T-helper 1 cell treated with Interleukin-12 subunit alpha and Interleukin-12 subunit beta and Interleukin-4 antibody, amounts not matched to agents 30 ng/mL and 1 ng/mL, for 36 hours (primary cell): Measurements from ENCODE around the gene ANKRD24. TPM values are rescaled to one million over a fixed set of nuclear protein-coding genes. Genes with fewer than 3 reads are reported as not detected.
"Not testable (repeated sequence)": the region's sequence is repeated elsewhere in the genome, so short reads cannot be mapped to it uniquely, and the experiment has no call there.

ENCODE experiments used
- intact Hi-C: fragments of 100-400 bp; cut with micrococcal nuclease; formaldehyde crosslinking; loops from one replicate; pipeline ENCODE4 v1.15.1; 2024
- total RNA-seq: library from RNA; stranded (reverse); gene quantifications from 2 replicates; pipeline ENCODE4 v1.2.3, GENCODE V29; 2022

Gene ANKRD24
- 0.63 and 0.69 TPM in 2 replicates for total RNA-seq

DNA sequence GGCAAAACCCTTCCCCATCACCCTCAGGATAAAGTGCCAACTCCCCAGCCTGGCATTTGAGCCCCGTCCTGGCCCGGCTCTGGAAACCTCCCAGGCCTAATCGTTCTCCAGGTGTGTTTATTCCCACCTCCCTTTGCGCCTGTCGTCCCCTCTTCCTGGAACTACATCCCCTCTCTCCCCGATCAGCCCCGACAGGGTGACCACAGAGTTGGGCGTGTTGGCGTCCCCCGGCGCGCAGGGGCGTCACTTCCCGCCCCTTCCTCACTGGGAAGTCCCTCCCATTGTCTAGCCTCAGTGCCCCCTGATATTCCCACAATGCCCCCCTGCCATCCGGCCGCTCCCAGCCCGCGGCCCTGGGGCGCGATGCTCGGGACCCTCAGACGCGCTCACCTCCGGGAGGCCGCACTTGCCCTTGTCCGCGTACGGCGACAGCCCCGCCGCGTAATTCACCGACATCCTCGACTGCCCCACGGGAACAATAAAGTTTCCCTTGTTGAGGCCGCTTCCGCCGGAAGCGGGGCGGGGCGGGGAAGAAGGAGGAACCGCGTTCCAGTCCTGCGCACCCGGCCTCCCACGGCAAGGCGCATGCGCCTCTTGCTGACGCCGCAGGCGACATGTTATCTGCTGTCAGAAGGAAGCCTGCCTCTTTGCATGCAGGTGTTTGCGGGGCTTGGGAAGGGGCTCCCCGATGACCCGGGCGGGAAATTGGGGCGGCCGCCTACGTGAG lies at the start of gene ANKRD24, which contains the start of gene SIRT6:
Gene ANKRD24 (plus strand): TSS at position 606 of the 727 bp plus-strand sequence. CDS start 3,737 bp downstream, outside the sequence.
Gene SIRT6 (minus strand): TSS at position 480 of the 727 bp plus-strand sequence. CDS start 24 bp downstream, at position 456.
- intact Hi-C loops, result loop anchor here (1.0 to 5.0 kb wide), 8 partner anchors 58 to 747 kb away; partner anchors contain the start of genes CHAF1A, FEM1A, MAP2K2 and SH3GL1

DNA sequence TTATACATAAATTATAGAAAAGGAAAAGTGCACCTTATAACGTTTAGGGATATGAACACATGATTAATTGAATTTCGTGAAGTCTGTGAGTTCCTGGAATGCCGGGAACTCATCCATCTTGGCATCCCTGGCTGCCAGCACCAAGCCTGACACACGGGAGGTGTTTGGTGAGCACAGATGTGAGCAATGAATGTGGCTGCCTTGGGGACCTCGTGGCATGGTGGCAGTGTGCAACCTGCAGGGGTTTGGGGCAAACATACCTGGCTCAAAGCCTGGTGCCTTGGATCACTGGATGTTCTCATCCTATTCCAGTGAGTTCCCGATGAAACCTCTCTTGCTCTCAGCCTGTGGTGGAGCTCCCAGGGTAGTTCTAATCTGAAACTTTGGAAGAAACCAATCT lies 48.1 kb upstream of the ANKRD24 start:
- intact Hi-C loops, result no loop called here

GRCh38 chr19:4135386-4135785 lies 47.1 kb upstream of the ANKRD24 start:
- intact Hi-C loops, result not testable (repeated sequence)

- intact Hi-C loops, result no loop called here
Measured at GRCh38 chr19:4136680-4137088, 45.8 kb upstream of the ANKRD24 start.

DNA sequence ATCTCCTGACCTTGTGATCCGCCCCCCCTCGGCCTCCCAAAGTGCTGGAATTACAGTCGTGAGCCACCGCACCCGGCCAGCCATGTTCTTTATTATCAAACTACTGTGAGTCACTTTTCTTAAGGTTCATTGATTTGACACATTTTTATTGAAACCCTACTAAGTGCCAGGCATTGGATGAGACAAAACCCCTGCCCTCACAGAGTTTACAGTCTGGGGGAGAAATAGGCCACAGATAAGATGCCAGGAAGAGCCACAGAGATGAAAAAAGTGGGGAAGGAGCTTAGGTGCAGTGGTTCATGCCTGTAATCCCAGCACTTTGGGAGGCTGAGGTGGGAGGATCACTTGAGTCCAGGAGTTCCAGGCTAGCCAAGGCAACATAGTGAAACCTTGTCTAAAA lies 44.0 kb upstream of the ANKRD24 start:
- intact Hi-C loops, result loop anchor here (2.0 kb wide), 1 partner anchor 14 kb away; the partner anchor contains the start of gene MAP2K2

GRCh38 chr19:4139614-4140236 lies 42.8 kb upstream of the ANKRD24 start:
- intact Hi-C loops, result loop anchor here (1.0 to 2.0 kb wide), 5 partner anchors 15 to 153 kb away; partner anchors contain the start of genes MAP2K2 and ZBTB7A

GRCh38 chr19:4140237-4140711 lies 42.2 kb upstream of the ANKRD24 start:
- intact Hi-C loops, result loop anchor here (1.0 kb wide), 2 partner anchors 46 to 64 kb away; no protein-coding TSS in a partner anchor

- intact Hi-C loops, result not testable (repeated sequence)
Measured at GRCh38 chr19:4142916-4143315, 39.6 kb upstream of the ANKRD24 start.

- intact Hi-C loops, result no loop called here
Measured at GRCh38 chr19:4144666-4145249, 37.7 kb upstream of the ANKRD24 start.

- intact Hi-C loops, result no loop called here
Measured at GRCh38 chr19:4149518-4150288, 32.8 kb upstream of the ANKRD24 start.

- intact Hi-C loops, result no loop called here
Measured at GRCh38 chr19:4151623-4152022, 30.9 kb upstream of the ANKRD24 start.

GRCh38 chr19:4152241-4152998 lies 30.1 kb upstream of the ANKRD24 start:
- intact Hi-C loops, result no loop called here

DNA sequence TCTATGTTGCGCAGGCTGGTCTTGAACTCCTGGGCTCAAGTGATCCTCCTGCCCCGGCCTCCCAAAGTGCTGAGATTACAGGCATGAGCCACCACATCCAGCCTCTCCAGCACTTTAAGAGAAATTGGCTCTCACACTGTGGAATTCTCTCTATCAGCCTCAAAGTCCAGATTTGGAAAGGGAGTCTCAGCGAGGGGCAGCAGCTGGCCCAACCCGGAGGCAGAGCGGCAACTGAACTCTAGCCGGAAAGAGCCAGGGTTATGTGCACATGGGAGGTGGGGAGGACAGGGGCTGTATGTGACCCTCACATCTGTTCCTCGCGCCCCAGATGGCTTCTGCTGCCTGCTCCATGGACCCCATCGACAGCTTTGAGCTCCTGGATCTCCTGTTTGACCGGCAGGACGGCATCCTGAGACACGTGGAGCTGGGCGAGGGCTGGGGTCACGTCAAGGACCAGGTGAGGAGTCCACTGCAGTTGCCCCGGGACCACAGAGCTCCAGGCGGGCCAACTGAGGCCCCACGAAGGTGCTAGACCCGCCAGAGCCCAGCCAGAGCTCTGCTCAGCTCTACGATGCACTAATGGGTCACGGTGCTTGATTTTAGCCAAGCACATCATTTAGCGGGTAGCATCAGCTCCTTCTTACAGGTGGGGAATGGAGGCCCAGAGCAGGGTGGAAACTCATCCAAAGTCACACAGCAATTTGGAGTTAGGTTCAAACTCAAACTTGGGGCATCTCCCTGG lies 27.7 kb upstream of the ANKRD24 start:
- intact Hi-C loops, result no loop called here

GRCh38 chr19:4157164-4157563 lies 25.3 kb upstream of the ANKRD24 start:
- intact Hi-C loops, result no loop called here

DNA sequence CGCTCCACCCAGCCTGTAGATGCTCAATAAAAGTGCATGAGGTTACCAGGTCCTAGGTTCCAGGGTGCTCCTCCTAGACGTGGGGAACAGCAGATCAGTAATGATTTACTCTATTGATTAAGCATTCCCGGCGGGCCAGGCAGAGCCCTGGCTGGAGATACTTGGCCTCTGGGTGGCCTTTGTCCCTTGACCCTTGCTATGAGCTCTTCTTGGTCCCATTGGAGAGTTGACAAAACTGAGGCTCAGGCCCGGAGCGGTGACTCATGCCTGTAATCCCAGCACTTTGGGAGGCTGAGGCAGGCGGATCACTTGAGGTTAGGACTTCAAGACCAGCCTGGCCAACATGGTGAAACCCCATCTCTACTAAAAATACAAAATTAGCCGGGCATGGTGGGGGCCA lies 24.5 kb upstream of the ANKRD24 start:
- intact Hi-C loops, result not testable (repeated sequence)

DNA sequence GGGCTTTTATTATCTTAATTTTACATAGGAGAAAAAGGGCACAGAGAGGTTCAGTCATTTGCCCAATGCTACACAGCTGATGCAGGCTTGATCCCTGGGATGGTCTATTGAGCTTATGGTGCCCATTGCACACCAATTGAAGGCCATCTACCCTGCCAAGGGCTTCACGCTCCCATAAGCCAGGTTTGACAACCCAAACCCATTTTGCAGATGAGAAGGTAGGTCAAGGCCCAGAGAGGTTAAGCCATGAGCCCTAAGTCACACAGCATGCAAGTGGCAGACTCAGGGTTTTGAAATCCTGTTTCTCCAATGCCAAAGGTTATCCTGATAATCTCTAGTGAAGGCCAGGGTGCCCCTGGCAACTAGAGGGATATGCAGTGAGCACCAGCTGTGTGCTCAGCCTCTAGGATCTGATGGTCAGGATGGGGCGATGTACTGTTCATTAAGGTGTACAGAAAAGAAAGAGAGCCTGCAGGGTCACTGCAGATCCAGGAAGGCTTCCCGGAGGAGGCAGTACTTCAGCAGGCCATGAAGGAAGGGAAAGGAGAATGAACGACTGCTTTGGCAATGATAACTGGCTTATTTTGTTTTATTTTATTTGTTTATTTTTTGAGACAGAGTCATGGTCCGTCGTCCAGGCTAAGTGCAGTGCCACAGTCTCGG lies 20.9 kb upstream of the ANKRD24 start:
- intact Hi-C loops, result no loop called here

DNA sequence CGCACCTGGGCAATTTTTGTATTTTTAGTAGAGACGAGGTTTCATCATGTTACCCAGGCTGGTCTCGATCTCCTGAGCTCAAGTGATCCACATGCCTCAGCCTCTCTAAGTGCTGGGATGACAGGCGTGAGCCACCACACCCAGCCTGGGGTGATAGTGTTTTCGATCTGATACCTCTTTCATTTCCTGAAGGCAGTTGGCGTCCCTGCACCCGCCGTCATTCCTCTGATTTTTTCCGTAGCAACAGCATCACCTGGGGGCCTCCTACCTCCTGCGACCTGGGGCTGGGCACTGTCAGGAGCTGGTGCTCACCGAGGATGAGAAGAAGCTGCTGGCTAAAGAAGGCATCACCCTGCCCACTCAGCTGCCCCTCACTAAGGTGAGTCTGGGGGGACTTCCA lies 18.2 kb upstream of the ANKRD24 start:
- intact Hi-C loops, result no loop called here

- intact Hi-C loops, result loop anchor here (2.0 kb wide), 1 partner anchor 15 kb away; no protein-coding TSS in a partner anchor
Measured at GRCh38 chr19:4171676-4172075, 10.8 kb upstream of the ANKRD24 start.
